ENCODE results near the gene TLR9. TPM values are rescaled to one million over a fixed set of nuclear protein-coding genes. Genes with fewer than 3 reads are reported as not detected.
"Not testable (repeated sequence)": the region's sequence is repeated elsewhere in the genome, so short reads cannot be mapped to it uniquely, and the experiment has no call there.

TLR9 gene
- total RNA-seq, 1 experiment from 2014 or later, result not detected

GRCh38 chr3:52178537-52178936, 46.9 kb downstream of the TLR9 start:
- CTCF ChIA-PET, result interaction anchor here (0.6 to 2.4 kb wide), 4 partner anchors 34 to 609 kb away, joined by 3 to 8 read pairs (median 4); no protein-coding TSS in a partner anchor
- POLR2A ChIA-PET, result no interaction called here
- Mint-ChIP-seq H3K9me3 (no peaks in the 10 kb centered on the region), H3K4me3 (no peak overlapping the region), H3K27me3 (ENCODE audit: low read depth) (peaks cover 2% of the 10 kb centered on the region; the same call in 1 of the 2 replicates), H3K4me1 (peaks cover 11% of the 10 kb centered on the region; the same call in 1 of the 2 replicates), H3K27ac (no peak overlapping the region), H3K36me3 (no peaks in the 10 kb centered on the region)
- no peak for ATAC-seq
- no peak for DNase-seq (ENCODE audit: low spot score)
- no peak for TF ChIP-seq TP53 (CRISPR knock-in tag; IDR thresholded peaks at IDR 0.05)
- TF ChIP-seq NR1H2 (CRISPR knock-in tag; IDR thresholded peaks at IDR 0.05), result no peak
- no peak for TF ChIP-seq ZNF138 (CRISPR knock-in tag; conservative IDR thresholded peaks at IDR 0.05)
- no peak for TF ChIP-seq ATF6 (CRISPR knock-in tag; IDR thresholded peaks at IDR 0.05)
- TF ChIP-seq PREB (CRISPR knock-in tag; IDR thresholded peaks at IDR 0.05; ENCODE audit: borderline replicate concordance), result no peak
- TF ChIP-seq FOXP4 (CRISPR knock-in tag; IDR thresholded peaks at IDR 0.05), result no peak

- not testable (repeated sequence) for ATAC-seq; H3K27ac Mint-ChIP-seq; H3K9me3 Mint-ChIP-seq; H3K36me3 Mint-ChIP-seq; DNase-seq (ENCODE audit: low spot score); H3K4me3 Mint-ChIP-seq; H3K27me3 Mint-ChIP-seq (ENCODE audit: low read depth)
- H3K4me1 Mint-ChIP-seq, result peaks cover 11% of the 10 kb centered on the region; the same call in 1 of the 2 replicates
- ChIA-PET POLR2A (interaction anchor here (0.5 kb wide), 1 partner anchor 22 kb away, joined by 3 read pairs; no protein-coding TSS in a partner anchor), CTCF (interaction anchor here (0.6 to 2.4 kb wide), 2 partner anchors 42 to 610 kb away, joined by 3 to 8 read pairs; no protein-coding TSS in a partner anchor)
Measured at GRCh38 chr3:52178126-52178525, 47.3 kb downstream of the TLR9 start.

GRCh38 chr3:52177701-52178042, 47.8 kb downstream of the TLR9 start:
- Mint-ChIP-seq H3K36me3 (no peaks in the 10 kb centered on the region), H3K27me3 (ENCODE audit: low read depth) (peaks cover 2% of the 10 kb centered on the region; the same call in 1 of the 2 replicates), H3K4me3 (no peak overlapping the region), H3K27ac (no peak overlapping the region), H3K4me1 (peaks cover 11% of the 10 kb centered on the region; the same call in 1 of the 2 replicates), H3K9me3 (no peaks in the 10 kb centered on the region)
- TF ChIP-seq NFYB (CRISPR knock-in tag; conservative IDR thresholded peaks at IDR 0.05; ENCODE audit: low read depth), result no peak
- TF ChIP-seq SOX15 (CRISPR knock-in tag; IDR thresholded peaks at IDR 0.05), result no peak
- TF ChIP-seq NFATC4 (CRISPR knock-in tag; IDR thresholded peaks at IDR 0.05), result no peak
- TF ChIP-seq JAZF1 (CRISPR knock-in tag; IDR thresholded peaks at IDR 0.05), result no peak
- TF ChIP-seq OVOL2 (CRISPR knock-in tag; IDR thresholded peaks at IDR 0.05; ENCODE audit: borderline replicate concordance), result no peak
- no peak for TF ChIP-seq FOXK1 (CRISPR knock-in tag; IDR thresholded peaks at IDR 0.05)
- TF ChIP-seq ELF4 (CRISPR knock-in tag; IDR thresholded peaks at IDR 0.05; ENCODE audit: low read depth), result no peak
- TF ChIP-seq EMX1 (CRISPR knock-in tag; IDR thresholded peaks at IDR 0.05), result no peak
- TF ChIP-seq SMAD3 (CRISPR knock-in tag; IDR thresholded peaks at IDR 0.05; ENCODE audit: borderline replicate concordance), result no peak
- no peak for TF ChIP-seq RELA (CRISPR knock-in tag; IDR thresholded peaks at IDR 0.05; ENCODE audit: borderline replicate concordance)
- no peak for TF ChIP-seq ARID4B (CRISPR knock-in tag; IDR thresholded peaks at IDR 0.05; ENCODE audit: borderline replicate concordance)
- no peak for TF ChIP-seq AFF4 (CRISPR knock-in tag; IDR thresholded peaks at IDR 0.05; ENCODE audit: borderline replicate concordance)
- POLR2A ChIA-PET, result interaction anchor here (0.5 to 1.2 kb wide), 2 partner anchors 21 to 23 kb away, joined by 3 read pairs; partner anchors contain the start of gene POC1A
- CTCF ChIA-PET, result interaction anchor here (1.0 to 2.4 kb wide), 2 partner anchors 39 to 43 kb away, joined by 3 to 8 read pairs; no protein-coding TSS in a partner anchor
- ATAC-seq (no peak), DNase-seq (ENCODE audit: low spot score) (no peak)
